Measurements from ENCODE around the gene DMPK. TPM values are rescaled to one million over a fixed set of nuclear protein-coding genes. Genes with fewer than 3 reads are reported as not detected.

DMPK gene
- total and polyA plus RNA-seq, 9 of the 15 experiments (the other 6 are each of a cell fraction or from before 2014, with no cell fraction given), result 0.24 to 31.3 (median 7.3) TPM

DNA sequence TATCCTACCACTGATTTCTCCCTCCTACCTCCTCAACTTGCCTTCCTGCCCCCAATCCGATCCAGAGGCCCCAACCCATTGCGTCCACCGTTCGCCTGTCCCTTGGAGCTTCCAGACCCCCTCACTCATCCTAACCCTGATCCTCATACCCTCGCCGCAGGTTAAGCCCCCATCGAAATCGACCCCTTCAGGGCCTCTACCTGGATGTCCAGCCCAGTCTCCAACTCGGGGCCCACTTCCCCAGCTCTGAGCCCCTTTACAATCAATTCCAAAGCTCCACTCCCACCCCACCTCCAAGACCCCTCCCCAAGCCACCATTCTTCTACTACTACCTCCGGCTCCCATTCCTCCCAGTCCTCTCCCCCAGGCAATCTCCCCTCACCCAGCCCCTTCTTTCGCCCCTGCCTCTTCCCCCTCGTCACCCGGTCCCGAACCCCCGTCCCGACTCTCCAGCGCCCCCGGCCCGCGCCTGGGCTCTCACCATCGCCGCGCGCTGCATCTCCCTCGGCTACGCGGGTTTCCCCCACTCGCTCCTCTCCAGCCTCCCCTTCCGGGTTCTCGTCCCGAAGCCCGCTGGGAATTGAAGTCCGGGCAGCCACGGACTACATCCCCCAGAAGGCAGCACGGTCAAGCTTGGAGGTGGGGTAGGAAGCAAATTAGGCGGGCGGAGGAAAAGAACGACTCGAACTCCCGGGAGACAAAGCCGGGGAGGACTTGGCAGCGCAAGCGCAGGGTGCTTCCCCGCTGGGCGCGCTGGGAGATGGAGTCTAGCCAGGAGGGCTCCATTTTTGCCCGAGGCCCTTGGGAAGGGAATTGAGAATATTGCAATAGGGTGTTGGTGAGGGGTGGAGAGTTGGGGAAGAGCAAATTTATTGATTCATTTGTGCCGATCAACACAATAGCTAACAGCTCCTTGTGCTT, 51.7 kb downstream of the DMPK start, which contains the start of gene FBXO46 (continued):
- TF ChIP-seq IRF2 (CRISPR knock-in tag; IDR thresholded peaks at IDR 0.05) (no peak), CHCHD3 (CRISPR knock-in tag; IDR thresholded peaks at IDR 0.05) (no peak), FOXJ2 (tag; IDR thresholded peaks at IDR 0.05) (peak; percentile 78), ZKSCAN3 (CRISPR knock-in tag; IDR thresholded peaks at IDR 0.05) (no peak), TARDBP (IDR thresholded peaks at IDR 0.05) (no peak), TAF9B (IDR thresholded peaks at IDR 0.05; ENCODE audit: partially characterized antibody) (no peak), NCOR1 (IDR thresholded peaks at IDR 0.05) (no peak), GTF2E2 (tag; IDR thresholded peaks at IDR 0.05) (no peak), PRDM10 (IDR thresholded peaks at IDR 0.05; ENCODE audit: partially characterized antibody) (peak; percentile 59), GATA2 (CRISPR knock-in tag; IDR thresholded peaks at IDR 0.05) (no peak), SMC3 (conservative IDR thresholded peaks at IDR 0.05; ENCODE audit: insufficient read depth, low read depth, low read length) (no peak), LARP7 (IDR thresholded peaks at IDR 0.05) (0 out of 2 replicates have a peak, but pooled peaks have one; percentile 66), NR4A1 (CRISPR knock-in tag; IDR thresholded peaks at IDR 0.05) (no peak), NR4A1 (tag; IDR thresholded peaks at IDR 0.05) (no peak), MYNN (IDR thresholded peaks at IDR 0.05) (no peak), MYNN (CRISPR knock-in tag; IDR thresholded peaks at IDR 0.05) (no peak), TCF3 (CRISPR knock-in tag; IDR thresholded peaks at IDR 0.05) (no peak), ETV5 (CRISPR knock-in tag; IDR thresholded peaks at IDR 0.05; ENCODE audit: low read depth) (no peak; the same call in 1 of the 2 replicates)
- TF ChIP-seq, protein P1, sequence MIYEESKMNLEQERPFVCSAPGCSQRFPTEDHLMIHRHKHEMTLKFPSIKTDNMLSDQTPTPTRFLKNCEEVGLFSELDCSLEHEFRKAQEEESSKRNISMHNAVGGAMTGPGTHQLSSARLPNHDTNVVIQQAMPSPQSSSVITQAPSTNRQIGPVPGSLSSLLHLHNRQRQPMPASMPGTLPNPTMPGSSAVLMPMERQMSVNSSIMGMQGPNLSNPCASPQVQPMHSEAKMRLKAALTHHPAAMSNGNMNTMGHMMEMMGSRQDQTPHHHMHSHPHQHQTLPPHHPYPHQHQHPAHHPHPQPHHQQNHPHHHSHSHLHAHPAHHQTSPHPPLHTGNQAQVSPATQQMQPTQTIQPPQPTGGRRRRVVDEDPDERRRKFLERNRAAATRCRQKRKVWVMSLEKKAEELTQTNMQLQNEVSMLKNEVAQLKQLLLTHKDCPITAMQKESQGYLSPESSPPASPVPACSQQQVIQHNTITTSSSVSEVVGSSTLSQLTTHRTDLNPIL (CRISPR knock-in tag; IDR thresholded peaks at IDR 0.05), result no peak
- TF ChIP-seq, protein P2, sequence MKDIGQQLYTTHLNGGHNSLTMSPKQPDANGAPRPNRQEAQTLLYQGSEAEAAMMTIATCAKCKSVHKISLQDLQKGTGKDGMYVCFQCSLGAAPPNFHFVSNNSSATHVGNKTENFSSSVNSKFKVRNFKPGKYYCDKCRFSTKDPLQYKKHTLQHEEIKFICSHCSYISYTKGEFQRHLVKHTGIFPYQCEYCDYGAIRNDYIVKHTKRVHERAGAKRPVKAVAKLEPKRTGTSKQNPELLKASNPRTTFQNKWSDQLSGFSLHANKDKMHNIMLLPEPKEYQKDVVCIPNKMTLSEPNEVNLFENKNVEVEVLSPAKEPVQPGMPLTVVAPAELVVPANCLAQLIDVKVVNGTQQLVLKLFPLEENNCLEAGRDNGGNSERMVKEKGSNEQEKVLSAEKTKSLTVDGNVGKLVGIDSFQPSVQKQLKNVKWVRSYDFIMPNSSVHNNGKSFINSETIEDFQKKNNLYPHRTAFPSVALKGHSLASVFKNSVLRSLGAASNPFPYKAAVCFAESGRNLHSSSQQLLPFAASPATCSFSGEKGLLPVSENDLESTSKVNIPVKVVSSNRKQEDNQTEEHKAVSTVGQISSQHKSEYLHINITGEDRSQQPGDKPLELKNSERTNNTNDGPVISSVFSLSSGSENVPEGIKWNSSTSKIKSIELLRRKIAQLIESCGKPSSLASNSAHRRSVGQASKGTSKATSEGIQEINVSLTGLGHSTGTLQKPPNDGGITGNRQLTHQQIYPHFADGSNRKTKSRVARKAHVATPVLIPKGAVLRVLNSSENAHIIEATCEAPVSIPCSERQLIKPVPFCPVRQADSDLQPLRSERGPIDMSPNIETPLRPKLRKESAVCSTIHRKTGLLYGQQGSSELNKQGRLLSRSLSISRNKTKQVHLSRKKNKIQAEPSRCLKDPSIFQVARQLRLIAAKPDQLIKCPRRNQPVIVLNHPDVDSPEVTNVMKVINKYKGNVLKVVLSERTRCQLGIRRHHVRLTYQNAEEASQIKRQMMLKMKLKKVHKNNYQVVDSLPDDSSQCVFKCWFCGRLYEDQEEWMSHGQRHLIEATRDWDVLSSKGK (CRISPR knock-in tag; IDR thresholded peaks at IDR 0.05), result no peak

Data from K562 (cell line).